Right lobe of liver (tissue), 6 donors: Measurements from ENCODE around the gene BCL2L11. TPM values are rescaled to one million over a fixed set of nuclear protein-coding genes. Genes with fewer than 3 reads are reported as not detected.
A peak's percentile ranks its signal among the peaks of the same experiment; 100 is the strongest.

Experiments
- ATAC-seq, 4 donors: fragments of 200-7000 bp; cut with Tn5 transposase; one replicate each; pipeline ENCODE4 v1.9.1; 2020; ENCODE audit warnings: mild to moderate bottlenecking in 4 of 4, moderate library complexity in 4 of 4
- DNase-seq, 3 donors: peaks; one replicate each; pipeline ENCODE4 v3.0.0-alpha.2; 2020
- H3K27ac ChIP-seq, 3 donors: fragments of 200-600 bp; one replicate each; pipeline ENCODE4 v1.8.0; 2022
- H3K27me3 ChIP-seq, 2 donors: fragments of 200-600 bp; one replicate each; pipeline ENCODE4 v1.8.0; 2022
- H3K36me3 ChIP-seq, 4 donors: fragments of 200-600 bp; sonication (generic) in 1 of 4; one replicate each; pipeline versions ENCODE4 v1.5.1 to v1.8.0; 2017 to 2022; ENCODE audit warnings: control low read depth in 1 of 4
- H3K4me1 ChIP-seq, 4 donors: fragments of 200-600 bp; sonication (generic) in 1 of 4; one replicate each; pipeline versions ENCODE4 v1.5.1 to v1.8.0; 2017 to 2022; ENCODE audit warnings: control low read depth in 1 of 4
- H3K4me3 ChIP-seq, 3 donors: fragments of 200-600 bp; one replicate each; pipeline ENCODE4 v1.8.0; 2022
- H3K9me3 ChIP-seq, 4 donors: fragments of 200-600 bp; sonication (generic) in 1 of 4; one replicate each; pipeline versions ENCODE4 v1.5.1 to v1.8.0; 2017 to 2022; ENCODE audit warnings: control low read depth in 1 of 4
- POLR2A ChIP-seq: fragments of 450-650 bp; IDR thresholded peaks from one replicate; pipeline ENCODE4 v1.6.1; 2017; ENCODE audit warnings: antibody characterized with exemption, mild to moderate bottlenecking
- WGBS: methylation state at CpG from one replicate; pipeline ENCODE4 v1.1.6; 2018; ENCODE audit warnings: low coverage, low lambda C conversion rate; ENCODE audit not compliant: insufficient coverage; ENCODE audit errors: missing lambda C conversion rate; 5-methylcytosine and 5-hydroxymethylcytosine counted together
- intact Hi-C, 2 donors: fragments of 100-400 bp; cut with DNase I; formaldehyde crosslinking; loops; one replicate each; pipeline versions ENCODE4 v1.11.2 to v1.14.1; 2022
- total RNA-seq, 6 experiments: library from RNA; depleted of rRNA in 2 of 6; stranded (reverse); fragments of >200 nt in 2 of 6; fragmentation: NEBNext Ultra II Directional in 3 of 6; extraction: Animal tissue kit (Norgen Biotek cat#: 25700) in 3 of 6; gene quantifications; one replicate each; pipeline versions ENCODE4 v1.1.0 to v1.2.4, GENCODE V29; 2016 to 2023
- TF ChIP-seq, protein P1 (sequence below), 4 donors: fragments of 200-600 bp in 3 of 4; fragments of 450-650 bp in 1 of 4; IDR thresholded peaks; one replicate each; pipeline versions ENCODE4 v1.5.1 to v1.8.0; 2016 to 2022; ENCODE audit warnings: antibody characterized with exemption in 4 of 4, mild to moderate bottlenecking in 2 of 4
- donor health status: DM: no; HTN: yes; CAD: no.
- donor health status: DM: no; HTN: no; CAD: no.
- donor health status: DM: no; HTN: no; CAD: no.
- donor health status: DM: no; HTN: yes; CAD: no.
- donor health status: DM: no; HTN: yes; CAD: no.

The BCL2L11 gene
- total RNA-seq, 6 experiments from 2014 or later = 6.5 to 13.0 (median 8.8) TPM

GRCh38 chr2:111210036-111210435 is 89.3 kb downstream of the BCL2L11 start:
- Histone ChIP-seq H3K36me3 (no peaks in the 10 kb centered on the region), H3K4me3 (no peak overlapping the region), H3K9me3 (peaks cover 0 to 5% (median under 1%) of the 10 kb centered on the region in 4 donors), H3K4me1 (no peaks in the 10 kb centered on the region), H3K27me3 (no peaks in the 10 kb centered on the region), H3K27ac (no peak overlapping the region)
- ATAC-seq (no peak), DNase-seq (no peak)
- 89% methylated on average over 1 of the region's 1 CpG for WGBS
- intact Hi-C loops = no loop called here
- no peak for TF ChIP-seq POLR2A
- TF ChIP-seq, protein P1, sequence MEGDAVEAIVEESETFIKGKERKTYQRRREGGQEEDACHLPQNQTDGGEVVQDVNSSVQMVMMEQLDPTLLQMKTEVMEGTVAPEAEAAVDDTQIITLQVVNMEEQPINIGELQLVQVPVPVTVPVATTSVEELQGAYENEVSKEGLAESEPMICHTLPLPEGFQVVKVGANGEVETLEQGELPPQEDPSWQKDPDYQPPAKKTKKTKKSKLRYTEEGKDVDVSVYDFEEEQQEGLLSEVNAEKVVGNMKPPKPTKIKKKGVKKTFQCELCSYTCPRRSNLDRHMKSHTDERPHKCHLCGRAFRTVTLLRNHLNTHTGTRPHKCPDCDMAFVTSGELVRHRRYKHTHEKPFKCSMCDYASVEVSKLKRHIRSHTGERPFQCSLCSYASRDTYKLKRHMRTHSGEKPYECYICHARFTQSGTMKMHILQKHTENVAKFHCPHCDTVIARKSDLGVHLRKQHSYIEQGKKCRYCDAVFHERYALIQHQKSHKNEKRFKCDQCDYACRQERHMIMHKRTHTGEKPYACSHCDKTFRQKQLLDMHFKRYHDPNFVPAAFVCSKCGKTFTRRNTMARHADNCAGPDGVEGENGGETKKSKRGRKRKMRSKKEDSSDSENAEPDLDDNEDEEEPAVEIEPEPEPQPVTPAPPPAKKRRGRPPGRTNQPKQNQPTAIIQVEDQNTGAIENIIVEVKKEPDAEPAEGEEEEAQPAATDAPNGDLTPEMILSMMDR (IDR thresholded peaks at IDR 0.05) = no peak

DNA sequence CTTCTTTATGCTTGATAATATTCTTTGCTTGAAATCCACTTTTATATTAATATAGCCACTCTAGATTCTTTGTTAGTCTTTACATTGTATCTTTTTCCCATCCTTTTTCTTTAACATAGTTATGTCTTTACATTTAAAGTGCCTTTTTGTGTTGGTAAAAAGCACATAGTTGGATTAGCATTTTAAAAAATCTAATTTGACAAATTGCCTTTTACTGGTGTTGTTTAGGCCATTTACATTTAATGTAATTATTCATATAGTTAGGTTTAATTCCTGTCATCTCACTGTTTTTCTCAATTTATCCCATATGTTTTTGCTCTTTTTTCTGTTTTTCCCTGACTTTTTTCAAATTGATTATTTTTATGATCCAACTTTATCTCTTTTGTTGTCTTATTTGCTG is 93.2 kb downstream of the BCL2L11 start:
- intact Hi-C loops = no loop called here
- DNase-seq = no peak
- Histone ChIP-seq H3K4me1 (no peaks in the 10 kb centered on the region), H3K36me3 (no peaks in the 10 kb centered on the region), H3K27me3 (no peaks in the 10 kb centered on the region), H3K27ac (no peak overlapping the region), H3K4me3 (no peak overlapping the region), H3K9me3 (peaks cover 0 to 5% (median under 1%) of the 10 kb centered on the region in 4 donors)
- no peak for ATAC-seq
- TF ChIP-seq, protein P1 (IDR thresholded peaks at IDR 0.05) = no peak
- no peak for TF ChIP-seq POLR2A

- DNase-seq (no peak), ATAC-seq (peak in 1 of 4 donors; percentile 33)
- Histone ChIP-seq H3K9me3 (peaks cover 0 to 5% (median under 1%) of the 10 kb centered on the region in 4 donors), H3K4me1 (peaks cover 0 to 8% (median 0%) of the 10 kb centered on the region in 4 donors), H3K36me3 (no peaks in the 10 kb centered on the region), H3K27ac (no peak overlapping the region), H3K4me3 (no peak overlapping the region), H3K27me3 (no peaks in the 10 kb centered on the region)
- no peak for TF ChIP-seq POLR2A
- TF ChIP-seq, protein P1 (IDR thresholded peaks at IDR 0.05) = no peak
- WGBS = no CpG with 5 or more reads among the region's 6 CpGs
- intact Hi-C loops = no loop called here
Observed at GRCh38 chr2:111216811-111217652, 96.3 kb downstream of the BCL2L11 start.
